Panc1 (cell line): ENCODE measurements around the gene ADRB1.

ENCODE experiments used
- CTCF ChIP-seq: fragments of 450-650 bp; IDR thresholded peaks from 2 replicates; pipeline ENCODE4 v1.5.1; 2017; ENCODE audit warnings: mild to moderate bottlenecking
- POLR2AphosphoS5 ChIP-seq: IDR thresholded peaks from 2 replicates; pipeline ENCODE4 v1.6.1; 2012; ENCODE audit warnings: mild to moderate bottlenecking, low read depth, low read length, moderate library complexity
- REST ChIP-seq, 2 experiments: IDR thresholded peaks; 2 replicates each; pipeline ENCODE4 v1.6.1; 2011 to 2012; ENCODE audit warnings: low read depth in 2 of 2, control low read depth in 1 of 2, low read length in 1 of 2, mild to moderate bottlenecking in 1 of 2, moderate library complexity in 1 of 2; ENCODE audit not compliant: insufficient read depth in 1 of 2

- TF ChIP-seq CTCF = no peak
- TF ChIP-seq POLR2AphosphoS5 = no peak
- no peak for TF ChIP-seq REST (IDR thresholded peaks at IDR 0.05; ENCODE audit: insufficient read depth in 1 of 2, low read depth in 2 of 2, low read length in 1 of 2)
Observed at GRCh38 chr10:114021717-114022680, 21.7 kb upstream of the ADRB1 start.
